Uterus (tissue), 2 donors: ENCODE results near the gene GIGYF2.

Experiments
- CTCF ChIP-seq, 4 experiments: fragments of 200-600 bp in 2 of 4; fragments of 450-650 bp in 2 of 4; sonication (generic) in 2 of 4; IDR thresholded peaks; one replicate each; pipeline ENCODE4 v1.5.1; 2016 to 2019; ENCODE audit warnings: antibody characterized with exemption in 4 of 4, mild to moderate bottlenecking in 2 of 4, moderate library complexity in 1 of 4
- POLR2A ChIP-seq, 2 donors: fragments of 450-650 bp; IDR thresholded peaks; one replicate each; pipeline ENCODE4 v1.6.1; 2016; ENCODE audit warnings: antibody characterized with exemption in 2 of 2, mild to moderate bottlenecking in 1 of 2, moderate library complexity in 1 of 2

GRCh38 chr2:232892843-232893242 is 195.7 kb downstream of the GIGYF2 start:
- TF ChIP-seq CTCF (IDR thresholded peaks at IDR 0.05), result no peak
- no peak for TF ChIP-seq POLR2A (IDR thresholded peaks at IDR 0.05)
